WTC11 (cell line): ENCODE measurements around the gene ZNF608. TPM values are rescaled to one million over a fixed set of nuclear protein-coding genes. Genes with fewer than 3 reads are reported as not detected.

Experiments used
- ATAC-seq: fragments of 200-7000 bp; cut with Tn5 transposase; 2 replicates; pipeline ENCODE4 v1.10.0; 2021; ENCODE audit warnings: mild to moderate bottlenecking, moderate library complexity
- CTCF ChIA-PET: fragments of 300-600 bp; sonication (Branson Sonifier 250); formaldehyde crosslinking; loops from one replicate; lab custom pipeline; 2021; ENCODE audit warnings: antibody characterized with exemption; lab: Charles Lee
- POLR2A ChIA-PET: fragments of 350-600 bp; sonication (Branson Sonifier 250); formaldehyde crosslinking; loops from one replicate; lab custom pipeline; 2021; ENCODE audit warnings: antibody characterized with exemption; lab: Charles Lee
- DNase-seq: peaks from one replicate; pipeline ENCODE4 v3.0.0; 2021; ENCODE audit warnings: low spot score
- H3K27ac Mint-ChIP-seq: 2 replicates; pipeline ENCODE4 v1.8.0; 2021; ENCODE audit warnings: mixed read lengths
- H3K27me3 Mint-ChIP-seq: 2 replicates; pipeline ENCODE4 v1.8.0; 2021; ENCODE audit warnings: low read depth, mild to moderate bottlenecking, moderate library complexity, mixed read lengths
- H3K36me3 Mint-ChIP-seq: 2 replicates; pipeline ENCODE4 v1.8.0; 2021; ENCODE audit warnings: mixed read lengths
- H3K4me1 Mint-ChIP-seq: 2 replicates; pipeline ENCODE4 v1.8.0; 2022; ENCODE audit warnings: mixed read lengths
- H3K4me3 Mint-ChIP-seq: 2 replicates; pipeline ENCODE4 v1.8.0; 2021; ENCODE audit warnings: mild to moderate bottlenecking, moderate library complexity, mixed read lengths
- H3K9me3 Mint-ChIP-seq: 2 replicates; pipeline ENCODE4 v1.8.0; 2021; ENCODE audit warnings: mixed read lengths
- ATF6 ChIP-seq: sonication (generic); formaldehyde crosslinking; IDR thresholded peaks from 2 replicates; pipeline ENCODE4 v1.8.1; 2023; ENCODE audit warnings: mild to moderate bottlenecking, missing genetic modification reagents
- CDX4 ChIP-seq: fragments of 250-450 bp; sonication (Bioruptor Pico); IDR thresholded peaks from 2 replicates; pipeline ENCODE4 v1.9.0; 2021; ENCODE audit warnings: moderate library complexity, mild to moderate bottlenecking, inconsistent platforms, borderline replicate concordance
- IRF2 ChIP-seq: sonication (generic); formaldehyde crosslinking; IDR thresholded peaks from 2 replicates; pipeline ENCODE4 v1.8.0; 2022; ENCODE audit warnings: low read depth, missing genetic modification reagents, borderline replicate concordance
- JAZF1 ChIP-seq: fragments of 250-450 bp; sonication (Bioruptor Pico); IDR thresholded peaks from 2 replicates; pipeline ENCODE4 v1.9.0; 2021; ENCODE audit warnings: moderate library complexity, mild to moderate bottlenecking, inconsistent platforms
- JUN ChIP-seq: sonication (generic); formaldehyde crosslinking; IDR thresholded peaks from 2 replicates; pipeline ENCODE4 v1.8.0; 2023; ENCODE audit warnings: mild to moderate bottlenecking, missing genetic modification reagents
- MXD4 ChIP-seq: fragments of 250-450 bp; sonication (Bioruptor Pico); IDR thresholded peaks from 2 replicates; pipeline ENCODE4 v1.8.0; 2021; ENCODE audit warnings: mild to moderate bottlenecking, moderate library complexity, borderline replicate concordance
- NFE2L1 ChIP-seq: sonication (generic); formaldehyde crosslinking; IDR thresholded peaks from 2 replicates; pipeline ENCODE4 v1.8.1; 2023; ENCODE audit warnings: missing genetic modification reagents
- SMAD4 ChIP-seq: sonication (generic); formaldehyde crosslinking; IDR thresholded peaks from 2 replicates; pipeline ENCODE4 v1.8.0; 2022; ENCODE audit warnings: mild to moderate bottlenecking, missing genetic modification reagents
- USF1 ChIP-seq: sonication (generic); formaldehyde crosslinking; IDR thresholded peaks from 2 replicates; pipeline ENCODE4 v1.8.0; 2022; ENCODE audit warnings: mild to moderate bottlenecking, missing genetic modification reagents
- total RNA-seq: library from RNA; stranded (reverse); gene quantifications from 3 replicates; pipeline ENCODE4 v1.2.3, GENCODE V29; 2021
- TF ChIP-seq, protein P1 (sequence below): sonication (generic); formaldehyde crosslinking; IDR thresholded peaks from 2 replicates; pipeline ENCODE4 v1.8.1; 2023; ENCODE audit warnings: mild to moderate bottlenecking, missing genetic modification reagents, moderate library complexity
- TF ChIP-seq, protein P2 (sequence below): sonication (generic); formaldehyde crosslinking; IDR thresholded peaks from 2 replicates; pipeline ENCODE4 v1.8.0; 2022; ENCODE audit warnings: mild to moderate bottlenecking, missing genetic modification reagents
- TF ChIP-seq, protein P3 (sequence below): sonication (generic); formaldehyde crosslinking; IDR thresholded peaks from 2 replicates; pipeline ENCODE4 v1.8.1; 2022; ENCODE audit warnings: mild to moderate bottlenecking, moderate library complexity, missing genetic modification reagents
- TF ChIP-seq, protein P4 (sequence below): fragments of 250-450 bp; sonication (Bioruptor Pico); IDR thresholded peaks from 2 replicates; pipeline ENCODE4 v2.1.2; 2022; ENCODE audit warnings: mild to moderate bottlenecking, moderate library complexity

The ZNF608 gene
- total RNA-seq, 1 experiment from 2014 or later: 40.6 TPM

DNA sequence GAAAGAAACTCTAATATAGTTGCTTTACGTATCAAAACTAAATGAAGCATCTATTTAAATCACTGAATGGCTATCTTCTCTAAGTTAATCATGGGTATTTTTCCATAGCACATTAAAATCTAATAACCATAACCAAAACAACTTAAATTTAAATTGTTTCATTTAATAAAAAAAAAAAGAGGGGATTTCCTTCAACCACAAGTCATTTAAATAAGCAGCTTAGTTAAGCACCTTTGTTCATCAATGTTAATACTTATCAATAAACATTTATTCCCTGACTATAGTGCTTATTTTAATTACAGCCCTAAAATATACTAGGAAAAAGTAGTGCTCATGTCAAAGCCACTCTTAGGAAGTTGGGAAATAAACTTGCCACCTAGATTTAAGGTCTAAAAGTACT, 30.3 kb downstream of the ZNF608 start:
- Mint-ChIP-seq H3K27ac (no peak overlapping the region), H3K4me3 (no peak overlapping the region), H3K9me3 (no peaks in the 10 kb centered on the region), H3K27me3 (no peaks in the 10 kb centered on the region; the same call in 1 of the 2 replicates), H3K4me1 (peaks cover 65% of the 10 kb centered on the region), H3K36me3 (no peaks in the 10 kb centered on the region; the same call in 1 of the 2 replicates)
- TF ChIP-seq SMAD4 (CRISPR knock-in tag) (no peak), USF1 (no peak), NFE2L1 (CRISPR knock-in tag) (no peak), ATF6 (CRISPR knock-in tag) (no peak), JUN (no peak), IRF2 (CRISPR knock-in tag) (no peak)
- TF ChIP-seq, protein P1, sequence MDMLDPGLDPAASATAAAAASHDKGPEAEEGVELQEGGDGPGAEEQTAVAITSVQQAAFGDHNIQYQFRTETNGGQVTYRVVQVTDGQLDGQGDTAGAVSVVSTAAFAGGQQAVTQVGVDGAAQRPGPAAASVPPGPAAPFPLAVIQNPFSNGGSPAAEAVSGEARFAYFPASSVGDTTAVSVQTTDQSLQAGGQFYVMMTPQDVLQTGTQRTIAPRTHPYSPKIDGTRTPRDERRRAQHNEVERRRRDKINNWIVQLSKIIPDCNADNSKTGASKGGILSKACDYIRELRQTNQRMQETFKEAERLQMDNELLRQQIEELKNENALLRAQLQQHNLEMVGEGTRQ (CRISPR knock-in tag): no peak
- TF ChIP-seq, protein P2, sequence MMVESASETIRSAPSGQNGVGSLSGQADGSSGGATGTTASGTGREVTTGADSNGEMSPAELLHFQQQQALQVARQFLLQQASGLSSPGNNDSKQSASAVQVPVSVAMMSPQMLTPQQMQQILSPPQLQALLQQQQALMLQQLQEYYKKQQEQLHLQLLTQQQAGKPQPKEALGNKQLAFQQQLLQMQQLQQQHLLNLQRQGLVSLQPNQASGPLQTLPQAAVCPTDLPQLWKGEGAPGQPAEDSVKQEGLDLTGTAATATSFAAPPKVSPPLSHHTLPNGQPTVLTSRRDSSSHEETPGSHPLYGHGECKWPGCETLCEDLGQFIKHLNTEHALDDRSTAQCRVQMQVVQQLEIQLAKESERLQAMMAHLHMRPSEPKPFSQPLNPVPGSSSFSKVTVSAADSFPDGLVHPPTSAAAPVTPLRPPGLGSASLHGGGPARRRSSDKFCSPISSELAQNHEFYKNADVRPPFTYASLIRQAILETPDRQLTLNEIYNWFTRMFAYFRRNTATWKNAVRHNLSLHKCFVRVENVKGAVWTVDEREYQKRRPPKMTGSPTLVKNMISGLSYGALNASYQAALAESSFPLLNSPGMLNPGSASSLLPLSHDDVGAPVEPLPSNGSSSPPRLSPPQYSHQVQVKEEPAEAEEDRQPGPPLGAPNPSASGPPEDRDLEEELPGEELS (CRISPR knock-in tag): no peak
- TF ChIP-seq, protein P3, sequence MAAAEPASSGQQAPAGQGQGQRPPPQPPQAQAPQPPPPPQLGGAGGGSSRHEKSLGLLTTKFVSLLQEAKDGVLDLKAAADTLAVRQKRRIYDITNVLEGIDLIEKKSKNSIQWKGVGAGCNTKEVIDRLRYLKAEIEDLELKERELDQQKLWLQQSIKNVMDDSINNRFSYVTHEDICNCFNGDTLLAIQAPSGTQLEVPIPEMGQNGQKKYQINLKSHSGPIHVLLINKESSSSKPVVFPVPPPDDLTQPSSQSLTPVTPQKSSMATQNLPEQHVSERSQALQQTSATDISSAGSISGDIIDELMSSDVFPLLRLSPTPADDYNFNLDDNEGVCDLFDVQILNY: no peak
- TF ChIP-seq, protein P4, sequence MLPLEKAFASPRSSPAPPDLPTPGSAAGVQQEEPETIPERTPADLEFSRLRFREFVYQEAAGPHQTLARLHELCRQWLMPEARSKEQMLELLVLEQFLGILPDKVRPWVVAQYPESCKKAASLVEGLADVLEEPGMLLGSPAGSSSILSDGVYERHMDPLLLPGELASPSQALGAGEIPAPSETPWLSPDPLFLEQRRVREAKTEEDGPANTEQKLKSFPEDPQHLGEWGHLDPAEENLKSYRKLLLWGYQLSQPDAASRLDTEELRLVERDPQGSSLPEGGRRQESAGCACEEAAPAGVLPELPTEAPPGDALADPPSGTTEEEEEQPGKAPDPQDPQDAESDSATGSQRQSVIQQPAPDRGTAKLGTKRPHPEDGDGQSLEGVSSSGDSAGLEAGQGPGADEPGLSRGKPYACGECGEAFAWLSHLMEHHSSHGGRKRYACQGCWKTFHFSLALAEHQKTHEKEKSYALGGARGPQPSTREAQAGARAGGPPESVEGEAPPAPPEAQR (CRISPR knock-in tag): no peak
- ChIA-PET CTCF (no interaction called here), POLR2A (no interaction called here)
- DNase-seq (no peak), ATAC-seq (no peak)

- no peaks in the 10 kb centered on the region; the same call in 1 of the 2 replicates for H3K27me3 Mint-ChIP-seq
- CTCF ChIA-PET: no interaction called here
- H3K4me1 Mint-ChIP-seq: peaks cover 64% of the 10 kb centered on the region
- no peak overlapping the region for H3K4me3 Mint-ChIP-seq
- ATAC-seq: no peak
- POLR2A ChIA-PET: no interaction called here
- H3K36me3 Mint-ChIP-seq: no peaks in the 10 kb centered on the region; the same call in 1 of the 2 replicates
- no peak overlapping the region for H3K27ac Mint-ChIP-seq
- TF ChIP-seq, protein P1 (CRISPR knock-in tag): no peak
- no peak for TF ChIP-seq MXD4 (CRISPR knock-in tag)
- no peaks in the 10 kb centered on the region for H3K9me3 Mint-ChIP-seq
- no peak for DNase-seq
Measured at GRCh38 chr5:124714910-124715309, 31.5 kb downstream of the ZNF608 start.

DNA sequence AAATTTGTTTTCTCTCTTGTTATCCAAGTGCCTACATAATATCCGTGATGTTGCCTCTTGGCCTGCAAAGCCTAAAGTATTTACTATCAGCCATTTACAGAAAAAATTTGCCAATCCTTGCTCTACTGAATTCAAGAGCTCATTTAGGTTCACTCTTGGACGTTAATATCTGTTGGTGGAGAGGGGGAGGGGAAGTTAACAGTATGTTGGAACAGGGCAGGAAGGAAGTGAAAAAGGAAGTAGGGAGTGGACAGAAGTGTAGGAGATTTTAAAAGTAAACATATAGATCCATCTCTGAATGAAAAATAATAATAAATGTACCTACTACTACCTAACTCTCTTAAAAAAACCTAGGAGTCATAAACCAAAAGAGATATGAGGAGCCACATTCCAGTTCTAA, 32.8 kb downstream of the ZNF608 start:
- no peaks in the 10 kb centered on the region; the same call in 1 of the 2 replicates for H3K27me3 Mint-ChIP-seq
- no peak for TF ChIP-seq JAZF1 (CRISPR knock-in tag)
- TF ChIP-seq CDX4 (CRISPR knock-in tag): no peak
- ChIA-PET CTCF (no interaction called here), POLR2A (no interaction called here)
- no peak overlapping the region for H3K4me3 Mint-ChIP-seq
- no peaks in the 10 kb centered on the region for H3K9me3 Mint-ChIP-seq
- no peaks in the 10 kb centered on the region; the same call in 1 of the 2 replicates for H3K36me3 Mint-ChIP-seq
- DNase-seq: no peak
- no peak overlapping the region for H3K27ac Mint-ChIP-seq
- peaks cover 61% of the 10 kb centered on the region for H3K4me1 Mint-ChIP-seq
- no peak for ATAC-seq
